H1 (cell line): ENCODE results near the gene TENT4B. TPM values are rescaled to one million over a fixed set of nuclear protein-coding genes. Genes with fewer than 3 reads are reported as not detected.

Experiments
- CTCF ChIA-PET: fragments of 300-600 bp; sonication (Branson Sonifier 250); formaldehyde crosslinking; loops from one replicate; lab custom pipeline; 2021; ENCODE audit not compliant: partially characterized antibody; lab: Charles Lee
- POLR2A ChIA-PET: fragments of 300-600 bp; sonication (Branson Sonifier 250); formaldehyde crosslinking; loops from one replicate; lab custom pipeline; 2021; ENCODE audit warnings: inconsistent platforms; ENCODE audit not compliant: partially characterized antibody; lab: Charles Lee
- DNase-seq, 2 experiments: peaks; one replicate each; pipeline versions ENCODE4 v3.0.0 to v3.0.0-alpha.2; 2010 to 2022; ENCODE audit warnings: low spot score in 2 of 2, low read depth in 1 of 2, mixed read lengths in 1 of 2
- FAIRE-seq: peaks from 2 replicates; lab custom pipeline; 2011; peaks lifted over from hg19 to GRCh38; lab: Jason Lieb, UNC
- H2AFZ ChIP-seq: 2 replicates; pipeline ENCODE4 v1.8.1; 2012; ENCODE audit warnings: low read length, inconsistent platforms
- H2AK5ac ChIP-seq: 2 replicates; pipeline ENCODE4 v1.6.1; 2013; ENCODE audit warnings: low read depth, low read length
- H2BK120ac ChIP-seq: replicated peaks from 2 replicates; pipeline ENCODE3; 2013; ENCODE audit warnings: low read depth, low read length, inconsistent platforms
- H2BK12ac ChIP-seq: 2 replicates; pipeline ENCODE4 v1.6.1; 2013; ENCODE audit warnings: low read depth, low read length
- H2BK15ac ChIP-seq: 2 replicates; pipeline ENCODE4 v1.6.1; 2013; ENCODE audit warnings: low read length
- H2BK20ac ChIP-seq: 2 replicates; pipeline ENCODE4 v1.6.1; 2013; ENCODE audit warnings: low read length
- H2BK5ac ChIP-seq: 2 replicates; pipeline ENCODE4 v1.6.1; 2013; ENCODE audit warnings: low read depth, low read length
- H3K14ac ChIP-seq: 2 replicates; pipeline ENCODE4 v1.6.1; 2013; ENCODE audit warnings: inconsistent platforms; ENCODE audit not compliant: insufficient read length
- H3K18ac ChIP-seq: 2 replicates; pipeline ENCODE4 v1.6.1; 2013; ENCODE audit warnings: low read length; ENCODE audit errors: extremely low read depth
- H3K23ac ChIP-seq: 2 replicates; pipeline ENCODE4 v1.6.1; 2013; ENCODE audit warnings: inconsistent platforms; ENCODE audit not compliant: insufficient read length
- H3K23me2 ChIP-seq: 2 replicates; pipeline ENCODE4 v1.6.1; 2013; ENCODE audit warnings: low read depth, low read length
- H3K27ac ChIP-seq: 2 replicates; pipeline ENCODE4 v1.6.1; 2011; ENCODE audit warnings: low read depth, low read length, inconsistent platforms
- H3K27me3 ChIP-seq, 4 experiments: replicated peaks in 1 of 4; 1 replicate in 1 of 4; 2 replicates in 3 of 4; pipeline versions ENCODE4 v1.6.1 to v1.8.1; 2011 to 2013; ENCODE audit warnings: low read length in 3 of 4, mild to moderate bottlenecking in 3 of 4, inconsistent platforms in 2 of 4, mixed read lengths in 2 of 4, moderate library complexity in 1 of 4; ENCODE audit not compliant: control insufficient read depth in 3 of 4, insufficient read depth in 3 of 4; ENCODE audit errors: extremely low read depth in 1 of 4
- H3K36me3 ChIP-seq, 4 experiments: 2 replicates each; pipeline versions ENCODE4 v1.6.1 to v1.8.1; 2011 to 2013; ENCODE audit warnings: mild to moderate bottlenecking in 4 of 4, low read length in 3 of 4, moderate library complexity in 2 of 4, control low read depth in 1 of 4, inconsistent platforms in 1 of 4; ENCODE audit not compliant: insufficient read depth in 4 of 4, control insufficient read depth in 2 of 4
- H3K4ac ChIP-seq: replicated peaks from 2 replicates; pipeline ENCODE3; 2013; ENCODE audit warnings: low read length, low read depth, mixed read lengths, inconsistent platforms; ENCODE audit not compliant: insufficient read length
- H3K4me1 ChIP-seq, 4 experiments: replicated peaks in 1 of 4; 1 replicate in 1 of 4; 2 replicates in 3 of 4; pipeline versions ENCODE4 v1.6.1 to v1.8.1; 2011 to 2013; ENCODE audit warnings: low read length in 3 of 4, inconsistent platforms in 2 of 4, mixed read lengths in 1 of 4; ENCODE audit not compliant: insufficient read depth in 4 of 4, control insufficient read depth in 3 of 4
- H3K4me2 ChIP-seq, 2 experiments: 2 replicates each; pipeline versions ENCODE4 v1.6.1 to v1.8.1; 2011 to 2013; ENCODE audit warnings: low read depth in 2 of 2, low read length in 2 of 2, control low read depth in 1 of 2, inconsistent platforms in 1 of 2, mild to moderate bottlenecking in 1 of 2; ENCODE audit not compliant: insufficient read depth in 1 of 2
- H3K4me3 ChIP-seq, 4 experiments: fragments of 200-600, 300-600 bp in 1 of 4; sonication (generic), shearing (Covaris generic), sonication (Bioruptor Twin) in 1 of 4; 2 replicates each; pipeline versions ENCODE4 v1.5.1 to v1.8.1; 2011 to 2016; ENCODE audit warnings: low read length in 4 of 4, low read depth in 3 of 4, control low read depth in 2 of 4, inconsistent platforms in 2 of 4, mild to moderate bottlenecking in 2 of 4, mixed read lengths in 1 of 4, moderate library complexity in 1 of 4; ENCODE audit not compliant: insufficient read depth in 2 of 4; ENCODE audit errors: extremely low read depth in 1 of 4
- H3K56ac ChIP-seq: replicated peaks from 2 replicates; pipeline ENCODE3; 2013; ENCODE audit warnings: low read depth, mild to moderate bottlenecking, mixed read lengths, low read length, inconsistent platforms; ENCODE audit not compliant: insufficient read length
- H3K79me1 ChIP-seq: 2 replicates; pipeline ENCODE4 v1.6.1; 2013; ENCODE audit warnings: low read depth, low read length, control low read depth
- H3K79me2 ChIP-seq, 2 experiments: 2 replicates each; pipeline versions ENCODE4 v1.6.1 to v1.8.1; 2012 to 2013; ENCODE audit warnings: low read length in 2 of 2, mild to moderate bottlenecking in 2 of 2, inconsistent platforms in 1 of 2; ENCODE audit not compliant: insufficient read depth in 2 of 2, control insufficient read depth in 1 of 2
- H3K9ac ChIP-seq, 4 experiments: replicated peaks in 1 of 4; 1 replicate in 1 of 4; 2 replicates in 3 of 4; pipeline versions ENCODE4 v1.6.1 to v1.8.1; 2011 to 2013; ENCODE audit warnings: low read depth in 3 of 4, low read length in 3 of 4, control low read depth in 2 of 4, mild to moderate bottlenecking in 2 of 4, moderate library complexity in 2 of 4, inconsistent platforms in 1 of 4; ENCODE audit errors: extremely low read depth in 1 of 4
- H3K9me3 ChIP-seq, 2 experiments: 2 replicates each; pipeline versions ENCODE4 v1.6.1 to v1.8.1; 2012 to 2013; ENCODE audit warnings: mild to moderate bottlenecking in 2 of 2, moderate library complexity in 2 of 2, control low read depth in 1 of 2, inconsistent platforms in 1 of 2, low read depth in 1 of 2, low read length in 1 of 2, mixed read lengths in 1 of 2; ENCODE audit not compliant: insufficient read depth in 2 of 2
- H4K20me1 ChIP-seq, 2 experiments: replicated peaks in 1 of 2; 2 replicates each; pipeline versions ENCODE3 to v1.8.1; 2011 to 2013; ENCODE audit warnings: inconsistent platforms in 2 of 2, low read length in 2 of 2, mild to moderate bottlenecking in 1 of 2; ENCODE audit not compliant: insufficient read depth in 2 of 2, control insufficient read depth in 1 of 2
- H4K5ac ChIP-seq: 2 replicates; pipeline ENCODE4 v1.6.1; 2013; ENCODE audit warnings: low read length, low read depth, mixed read lengths, inconsistent platforms; ENCODE audit not compliant: insufficient read length
- H4K8ac ChIP-seq: 2 replicates; pipeline ENCODE4 v1.8.0; 2013; ENCODE audit warnings: mild to moderate bottlenecking, moderate library complexity, low read length, inconsistent platforms; ENCODE audit not compliant: insufficient read depth; ENCODE audit errors: extremely low read depth
- H4K91ac ChIP-seq: replicated peaks from 2 replicates; pipeline ENCODE3; 2013; ENCODE audit warnings: low read length, mixed read lengths, inconsistent platforms; ENCODE audit not compliant: insufficient read length
- HDAC6 ChIP-seq: IDR thresholded peaks from one replicate; pipeline ENCODE4 v1.7.1; 2012; ENCODE audit warnings: low read depth, mild to moderate bottlenecking, inconsistent platforms, low read length, moderate library complexity
- KDM1A ChIP-seq: fragments of 200-600, 300-600 bp; sonication (generic); IDR thresholded peaks from 2 replicates; pipeline ENCODE4 v1.7.1; 2016; ENCODE audit warnings: mild to moderate bottlenecking, low read length, borderline replicate concordance
- SP2 ChIP-seq: IDR thresholded peaks from 2 replicates; pipeline ENCODE4 v1.6.1; 2012; ENCODE audit warnings: mild to moderate bottlenecking, low read length, inconsistent platforms
- WGBS, 2 experiments: shearing (Covaris generic) in 1 of 2; methylation state at CpG; one replicate each; pipeline versions ENCODE4 v1.1.6 to v1.1.7; 2013 to 2015; ENCODE audit warnings: low lambda C conversion rate in 2 of 2, mixed read lengths in 2 of 2, inconsistent platforms in 1 of 2, low coverage in 1 of 2, missing lambda C conversion rate in 1 of 2; ENCODE audit not compliant: insufficient replicate concordance in 2 of 2, insufficient coverage in 1 of 2, insufficient read length in 1 of 2; ENCODE audit errors: extremely low coverage in 1 of 2, missing lambda C conversion rate in 1 of 2; 5-methylcytosine and 5-hydroxymethylcytosine counted together
- polyA plus RNA-seq, 7 experiments: library from polyadenylated mRNA; depleted of rRNA in 3 of 7; stranded (reverse) in 5 of 7; unstranded in 2 of 7; fragments of >200 nt in 5 of 7; fragments of 200-250 nt in 2 of 7; gene quantifications; 1 replicate in 5 of 7; 2 replicates in 1 of 7; 4 replicates in 1 of 7; pipeline versions ENCODE4 v1.2.1 to v1.2.3, GENCODE V29; 2011 to 2013; ENCODE audit warnings: missing spikeins in 2 of 7, mixed read lengths in 2 of 7
- total RNA-seq: library from RNA; stranded (reverse); fragmentation: NEBNext Ultra II Directional; extraction: Animal tissue kit (Norgen Biotek cat#: 25700); gene quantifications from 2 replicates; pipeline ENCODE4 v1.2.1, GENCODE V29; 2021

Gene TENT4B
- total and polyA plus RNA-seq, 2 of the 8 experiments (the other 6 are each of a cell fraction or from before 2014, with no cell fraction given): 4.2 to 15.7 TPM

GRCh38 chr16:50254072-50254471 lies 101.0 kb downstream of the TENT4B start:
- Histone ChIP-seq H3K27me3 (no peaks in the 10 kb centered on the region), H3K36me3 (no peaks in the 10 kb centered on the region), H2BK120ac (no peak overlapping the region), H3K4me1 (peaks cover 0 to 3% (median 0%) of the 10 kb centered on the region in 4 experiments; a peak in 2 of 7 replicates), H2BK15ac (0 out of 2 replicates have a peak overlapping the region, but pooled peaks have one; percentile 40), H3K9ac (no peak overlapping the region), H3K79me1 (no peaks in the 10 kb centered on the region; the same call in 1 of the 2 replicates), H3K56ac (no peak overlapping the region), H2BK5ac (no peak overlapping the region), H3K9me3 (no peaks in the 10 kb centered on the region), H4K5ac (no peak overlapping the region), H4K91ac (no peak overlapping the region), H2AFZ (no peak overlapping the region), H2AK5ac (no peak overlapping the region), H3K4me3 (no peak overlapping the region), H3K23ac (no peak overlapping the region), H3K79me2 (no peaks in the 10 kb centered on the region), H4K8ac (no peak overlapping the region), H3K4ac (no peak overlapping the region), H2BK12ac (no peak overlapping the region), H3K27ac (no peak overlapping the region), H3K23me2 (no peaks in the 10 kb centered on the region), H3K14ac (no peak overlapping the region), H3K18ac (no peak overlapping the region; the same call in 1 of the 2 replicates), H3K4me2 (no peak overlapping the region), H4K20me1 (no peaks in the 10 kb centered on the region), H2BK20ac (no peak overlapping the region)
- WGBS, 2 experiments: 91% methylated on average over 7 of the region's 7 CpGs; no CpG with 5 or more reads in 1 of the 2 experiments
- CTCF ChIA-PET: interaction anchor here (0.6 to 1.6 kb wide), 5 partner anchors 10 to 1258 kb away, joined by 3 to 4 read pairs (median 3); no protein-coding TSS in a partner anchor
- FAIRE-seq (no peak), DNase-seq (no peak)
- POLR2A ChIA-PET: interaction anchor here (1.2 kb wide), 1 partner anchor 9 kb away, joined by 4 read pairs; no protein-coding TSS in a partner anchor
- no peak for TF ChIP-seq KDM1A
- no peak for TF ChIP-seq HDAC6
- no peak for TF ChIP-seq SP2
